GM12891 (cell line): ENCODE data around the gene BLCAP.

Experiments
- POLR2A ChIP-seq: IDR thresholded peaks from 2 replicates; pipeline ENCODE4 v1.6.1; 2011; ENCODE audit warnings: low read depth, low read length, control low read depth
- POU2F2 ChIP-seq: IDR thresholded peaks from 2 replicates; pipeline ENCODE4 v1.6.1; 2011; ENCODE audit warnings: low read depth, mild to moderate bottlenecking, control low read depth, low read length, moderate library complexity
- SPI1 ChIP-seq: IDR thresholded peaks from 2 replicates; pipeline ENCODE4 v1.6.1; 2011; ENCODE audit warnings: low read depth, low read length, control low read depth
- TAF1 ChIP-seq: IDR thresholded peaks from 2 replicates; pipeline ENCODE4 v1.6.1; 2011; ENCODE audit warnings: low read depth, low read length, control low read depth

DNA sequence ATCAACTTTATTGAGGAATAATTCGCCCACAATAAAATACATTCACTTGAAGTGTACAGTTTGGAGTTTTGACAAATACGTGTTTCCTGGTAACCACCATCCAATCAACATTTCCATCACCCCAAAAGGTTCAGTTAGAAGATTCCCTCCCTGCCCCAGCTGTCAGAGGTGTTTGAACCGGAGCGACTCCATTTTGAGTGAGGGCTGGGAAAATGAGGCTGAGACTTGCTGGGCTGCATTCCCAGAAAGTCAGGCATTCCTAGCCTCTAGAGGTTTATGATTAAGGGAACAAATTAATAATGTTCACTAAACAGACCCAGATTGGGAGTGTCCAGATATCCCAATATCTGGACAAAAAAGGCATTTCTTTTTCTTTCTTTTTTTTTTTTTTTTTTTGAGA, 33.0 kb upstream of the BLCAP start:
- TF ChIP-seq TAF1: no peak
- no peak for TF ChIP-seq POLR2A
- TF ChIP-seq SPI1: no peak
- TF ChIP-seq POU2F2: no peak
